RPMI7951 (cell line): ENCODE measurements around the gene COMP. TPM values are rescaled to one million over a fixed set of nuclear protein-coding genes. Genes with fewer than 3 reads are reported as not detected.

Experiments used
- DNase-seq: peaks from one replicate; pipeline ENCODE4 v3.0.0-alpha.2; 2012; ENCODE audit warnings: low read depth
- total RNA-seq: library from RNA; depleted of rRNA; stranded (reverse); fragments of >200 nt; shearing (Covaris generic); gene quantifications from 2 replicates; pipeline ENCODE4 v1.2.3, GENCODE V29; 2014

COMP gene
- total RNA-seq, 1 experiment from 2014 or later = 1.1 TPM

DNA sequence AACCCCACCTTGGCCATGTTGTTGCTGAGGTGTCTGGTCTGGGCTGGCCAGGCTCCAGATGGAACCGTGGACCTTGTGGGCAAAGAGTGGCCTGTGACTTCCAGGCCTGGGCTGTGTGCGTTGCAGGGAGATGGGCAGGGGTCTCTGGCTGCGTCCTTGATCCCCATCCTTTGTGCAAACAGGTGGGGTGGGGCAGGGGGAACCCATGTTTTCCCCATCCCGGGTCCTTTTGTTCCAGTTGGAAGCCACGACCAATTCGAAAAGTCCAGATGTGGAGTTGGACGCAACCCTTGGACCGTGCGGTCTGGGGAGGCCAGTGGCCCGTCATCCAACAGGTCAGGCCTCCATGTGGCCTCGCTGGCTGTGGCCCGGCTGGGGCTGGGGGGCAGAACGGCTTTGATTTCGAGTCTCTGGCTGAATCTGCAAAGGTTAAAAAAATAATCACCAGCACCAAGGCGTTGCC, 13.1 kb upstream of the COMP start:
- DNase-seq = no peak

DNA sequence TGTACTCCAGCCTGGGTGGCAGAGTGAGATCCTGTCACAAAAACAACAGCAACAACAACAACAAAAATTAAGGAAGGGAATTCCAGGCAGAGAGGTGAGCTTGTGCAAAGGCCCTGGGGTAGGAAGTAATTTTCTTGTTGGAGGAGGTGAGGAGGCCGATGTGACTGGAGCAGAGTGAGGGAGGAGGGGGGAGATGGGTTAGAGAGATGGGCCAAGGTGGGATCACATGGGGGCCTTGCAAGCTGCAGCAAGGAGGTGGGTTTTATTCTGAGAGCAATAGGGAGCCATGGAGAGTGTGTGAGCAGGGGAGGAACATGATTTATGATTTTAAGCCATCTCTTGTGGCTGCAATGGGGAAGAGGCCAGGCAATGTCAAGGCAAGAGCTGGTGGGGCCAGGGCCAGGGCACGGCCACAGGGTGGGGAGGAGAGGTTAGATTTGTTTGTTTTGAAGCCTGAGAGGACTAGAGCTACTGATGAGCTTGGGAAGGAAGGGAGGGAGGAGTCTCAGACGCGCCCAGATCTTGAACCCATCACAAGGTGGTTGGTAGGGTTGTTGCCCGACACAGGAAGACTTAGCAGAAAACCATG, 12.5 kb upstream of the COMP start:
- DNase-seq = no peak

DNA sequence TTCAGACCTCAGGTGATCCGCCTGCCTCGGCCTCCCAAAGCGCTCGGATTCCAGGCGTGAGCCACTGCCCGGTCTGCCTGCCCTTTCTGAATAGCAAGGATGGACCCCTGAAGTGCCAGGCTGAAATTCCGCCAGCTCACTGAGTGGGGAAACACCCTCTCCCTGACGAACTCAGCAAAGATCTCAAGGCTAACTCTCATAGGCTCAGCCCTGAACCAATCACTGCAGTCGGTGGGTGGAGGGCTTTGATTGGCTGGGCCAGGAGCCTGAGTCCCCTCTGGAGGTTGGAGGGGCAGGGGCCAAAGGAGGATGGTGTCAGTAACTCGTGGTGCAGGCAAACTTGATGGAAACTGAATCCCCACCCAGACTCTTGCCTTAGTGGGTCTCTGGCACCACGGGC, 11.2 kb upstream of the COMP start:
- no peak for DNase-seq

DNA sequence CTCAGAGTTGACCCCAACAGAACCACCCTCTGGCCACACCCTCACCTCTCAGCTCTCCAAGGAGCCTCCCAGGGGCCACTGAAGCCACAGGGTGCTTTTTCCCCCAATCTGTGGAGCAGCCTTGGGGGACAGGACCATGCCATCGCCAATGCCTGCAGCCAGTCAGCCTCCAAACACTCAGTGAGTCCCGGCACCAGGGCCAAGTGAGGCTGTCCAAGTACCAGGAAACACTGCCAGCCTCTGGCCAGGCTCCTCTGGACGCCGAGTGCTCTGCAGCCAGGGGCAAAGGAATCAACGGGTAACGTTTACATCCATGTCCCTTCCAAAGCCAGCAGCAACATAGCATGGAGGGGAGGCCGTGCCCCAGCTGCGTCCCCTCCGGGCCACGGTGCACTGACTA, 9.5 kb upstream of the COMP start:
- DNase-seq = no peak

DNA sequence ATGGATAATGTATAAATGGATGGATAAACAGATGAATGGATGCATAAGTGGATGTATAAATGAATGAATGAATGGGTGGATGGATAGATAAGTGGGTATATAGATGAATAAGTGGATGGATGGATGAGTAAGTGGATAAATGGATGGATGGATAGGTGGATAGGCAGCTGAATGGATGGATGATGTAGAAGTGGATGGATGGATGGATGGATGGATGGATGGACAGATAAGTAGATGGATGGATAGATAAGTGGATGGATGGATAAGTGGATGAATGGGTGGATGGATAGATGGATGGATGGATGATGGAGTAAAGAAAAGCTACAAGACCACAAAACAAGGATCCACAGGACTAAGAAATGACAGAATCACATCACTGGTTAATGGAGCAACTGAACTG, 9.0 kb upstream of the COMP start:
- DNase-seq = no peak

DNA sequence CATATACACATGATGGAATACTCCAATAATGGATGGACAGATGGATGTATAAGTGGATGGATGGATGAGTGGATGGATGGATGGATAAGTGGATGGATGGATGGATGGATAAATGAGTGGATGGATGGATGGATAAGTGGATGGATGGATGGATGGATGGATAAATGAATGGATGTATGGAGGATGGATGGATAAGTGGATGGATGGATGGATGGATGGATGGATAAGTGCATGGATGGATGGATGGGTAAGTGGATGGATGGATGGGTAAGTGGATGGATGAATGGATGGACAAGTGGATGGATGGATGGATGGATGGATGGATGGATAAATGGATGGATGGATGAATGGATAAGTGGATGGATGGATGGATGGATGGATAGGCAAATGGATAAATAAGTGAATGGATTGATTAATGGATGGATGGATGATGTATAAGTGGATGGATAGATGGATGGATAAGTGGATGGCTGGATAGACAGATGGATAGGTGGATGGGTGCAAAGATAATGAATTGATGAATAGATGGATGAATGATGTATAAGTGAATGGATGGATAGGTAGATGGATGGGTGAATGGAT, 8.4 kb upstream of the COMP start:
- DNase-seq = no peak

DNA sequence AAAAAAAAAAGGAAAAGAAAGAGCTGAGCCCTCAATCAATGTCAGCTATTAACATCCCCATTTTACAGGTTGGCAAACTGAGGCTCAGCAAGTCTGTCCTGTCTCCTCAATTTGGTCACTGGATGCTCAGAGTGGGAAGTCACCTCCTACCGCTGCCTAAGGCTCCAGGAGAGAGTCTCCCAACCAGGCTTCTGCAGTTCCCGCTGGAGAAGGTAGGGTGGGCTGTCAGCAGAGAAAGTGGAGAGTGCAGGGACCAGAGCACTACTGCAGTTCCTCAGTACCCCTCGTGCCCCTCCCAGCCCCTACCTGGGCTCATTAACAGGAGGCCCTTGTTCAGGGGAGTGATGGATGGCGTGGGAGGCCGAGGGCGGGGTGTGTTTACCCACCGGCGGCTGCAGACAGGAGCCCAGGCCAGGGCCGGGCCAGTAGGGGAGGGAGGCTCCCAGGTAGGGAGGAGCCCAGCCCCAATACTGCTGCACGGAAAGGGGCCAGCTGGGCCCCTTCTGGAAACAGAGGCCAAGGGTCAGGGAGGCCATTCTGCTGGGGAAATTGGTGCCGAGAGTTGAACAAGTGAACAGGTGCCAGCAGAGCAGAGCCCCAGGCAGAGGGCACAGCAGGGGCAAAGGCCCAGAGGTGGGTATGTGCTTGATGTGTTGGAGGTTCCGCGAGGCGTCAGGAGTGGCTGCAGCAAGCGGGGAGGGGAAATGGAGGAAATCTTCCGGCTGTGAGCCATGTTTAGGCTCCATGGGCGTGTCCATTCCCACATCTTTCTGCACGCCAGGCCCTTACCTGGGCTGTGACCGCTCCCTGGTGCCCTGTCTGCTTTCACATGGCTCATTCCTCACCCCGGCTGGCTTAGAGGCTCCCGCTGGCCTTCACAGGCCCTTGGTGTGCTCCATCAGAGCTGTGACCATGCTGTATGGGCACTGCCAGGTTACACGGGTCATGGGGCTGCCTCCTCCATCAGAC, 7.6 kb upstream of the COMP start:
- DNase-seq = no peak

DNA sequence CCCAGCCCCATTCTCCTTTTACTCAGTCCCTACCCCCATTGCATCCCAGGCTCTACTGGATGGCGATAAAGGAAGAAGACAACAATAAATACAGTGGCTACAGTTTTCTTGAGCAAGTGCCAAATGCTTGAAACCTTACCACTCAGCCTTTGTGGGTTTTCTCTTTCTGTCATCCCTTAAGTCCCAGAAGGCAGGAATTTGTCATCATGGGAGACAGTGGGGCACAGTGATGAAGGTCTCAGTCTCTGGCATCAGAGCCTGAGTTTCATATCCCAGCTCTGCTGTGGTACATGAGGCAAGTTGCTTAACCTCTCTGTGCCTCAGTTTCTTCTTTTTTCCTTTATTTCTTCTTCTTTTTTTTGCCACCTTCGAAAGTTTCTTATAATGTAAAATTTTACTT, 5.1 kb upstream of the COMP start:
- peak; percentile 53 for DNase-seq

DNA sequence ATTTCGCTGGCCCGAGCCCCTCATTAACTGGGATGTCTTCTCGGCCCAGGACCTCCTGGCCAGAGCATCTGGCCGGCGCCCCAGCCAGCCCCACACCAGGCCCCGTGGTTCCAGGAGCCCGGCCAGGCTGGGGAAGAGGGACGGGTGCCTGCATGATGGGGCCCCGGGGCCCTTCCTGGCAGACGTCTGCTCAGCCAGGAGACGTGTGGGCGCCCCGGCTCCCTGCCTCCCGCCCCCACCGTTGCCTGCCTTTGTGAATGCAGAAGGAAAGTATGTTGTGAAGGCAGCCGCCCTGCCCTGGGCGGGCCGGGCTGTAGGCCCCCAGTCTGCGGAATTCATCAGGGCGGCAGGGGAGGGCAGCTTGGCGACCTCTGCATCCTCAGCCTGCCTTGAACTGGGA, 4.4 kb upstream of the COMP start:
- DNase-seq = peak; percentile 70

DNA sequence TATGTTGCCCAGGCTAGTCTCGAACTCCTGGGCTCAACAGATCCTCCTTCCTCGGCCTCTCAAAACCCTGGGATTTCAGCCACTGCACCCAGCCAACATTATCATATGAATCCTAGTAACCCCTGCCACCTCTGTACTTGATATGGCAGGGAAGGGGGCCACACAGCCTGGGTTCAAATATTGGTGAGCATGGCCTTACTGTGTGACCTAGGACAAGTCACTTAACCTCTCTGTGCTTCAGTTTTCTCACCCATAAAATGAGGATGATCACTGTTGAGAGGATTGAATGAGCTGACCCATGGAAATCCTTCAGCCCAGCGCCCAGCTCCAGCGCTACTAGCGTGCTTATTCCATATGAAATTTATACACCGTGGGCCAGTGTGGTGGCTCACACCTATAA, 3.6 kb upstream of the COMP start:
- DNase-seq = no peak

DNA sequence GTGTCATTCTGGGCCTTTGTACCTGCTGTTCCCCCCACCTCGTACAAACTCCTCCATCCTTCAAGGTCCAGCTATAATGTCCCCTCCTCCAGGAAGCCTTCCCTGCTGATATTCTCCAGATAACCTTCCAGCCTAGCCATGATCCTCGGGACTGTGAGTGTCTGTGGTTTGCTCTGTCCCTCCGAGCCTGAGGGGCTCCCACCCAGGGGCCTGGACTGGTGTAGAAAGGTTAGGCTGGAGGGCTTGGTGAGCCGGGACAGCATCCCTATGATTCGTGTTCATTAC, 2.9 kb upstream of the COMP start:
- DNase-seq = no peak

DNA sequence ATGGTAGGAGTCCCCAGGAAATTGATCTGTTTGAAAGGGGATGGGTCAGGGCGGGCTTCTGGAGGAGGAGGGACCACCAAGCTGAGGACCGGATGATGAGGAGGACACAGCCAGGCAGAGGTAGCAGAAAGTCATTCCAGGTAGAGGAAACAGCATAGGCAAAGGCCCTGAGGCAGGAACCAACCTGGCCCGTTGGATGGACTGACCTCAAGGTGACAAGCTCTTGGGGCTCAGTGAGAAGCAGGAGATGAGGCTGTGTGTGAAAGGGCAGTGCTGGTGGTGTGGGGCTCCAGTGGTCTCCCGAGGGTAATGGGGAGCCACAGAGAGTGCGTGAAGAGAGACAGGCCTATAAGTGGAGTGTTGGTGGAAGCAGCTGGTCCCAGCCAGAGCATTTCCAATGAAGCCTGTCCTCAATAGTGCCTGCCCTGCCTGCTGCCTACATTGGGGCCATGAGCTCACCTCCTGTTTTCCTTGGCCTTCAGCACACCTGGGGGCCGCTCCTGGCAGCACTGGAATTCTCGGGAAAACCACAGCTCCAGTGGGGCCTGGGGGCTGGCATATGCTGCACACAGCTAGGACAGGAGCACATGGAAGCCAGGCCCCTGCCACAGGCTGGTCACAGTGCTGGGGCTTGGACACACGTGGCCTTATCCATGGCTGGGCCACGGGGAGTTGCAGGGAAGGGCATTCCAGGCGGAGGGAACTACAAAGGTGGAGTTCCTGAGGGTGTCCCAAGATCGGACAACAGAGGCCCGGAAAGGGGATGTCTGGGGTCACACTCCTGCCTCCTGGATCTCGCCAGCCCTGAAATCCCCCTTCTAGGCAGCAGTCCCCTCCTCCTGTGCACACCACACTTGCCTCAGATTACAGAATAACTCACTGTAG, 2.3 kb upstream of the COMP start:
- DNase-seq = no peak

DNA sequence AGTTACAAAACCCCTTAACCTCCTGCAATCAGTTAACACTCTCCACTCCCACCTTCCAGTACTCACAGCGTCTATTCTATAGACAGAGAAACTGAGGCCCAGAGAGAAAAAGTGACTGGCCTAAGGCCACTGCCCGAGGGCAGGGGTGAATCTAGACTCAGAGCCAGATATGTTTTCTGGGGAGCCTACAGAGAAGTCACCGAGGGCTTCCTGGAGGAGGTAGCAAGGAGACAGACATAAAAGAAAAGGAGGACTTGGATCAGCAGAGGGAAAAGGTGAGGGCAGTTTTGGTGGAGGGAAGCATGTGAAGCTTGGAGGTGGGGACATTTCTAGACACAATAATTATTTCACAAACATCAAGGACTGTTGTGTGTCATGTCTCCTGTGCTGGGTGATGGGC, 1.6 kb upstream of the COMP start:
- no peak for DNase-seq

DNA sequence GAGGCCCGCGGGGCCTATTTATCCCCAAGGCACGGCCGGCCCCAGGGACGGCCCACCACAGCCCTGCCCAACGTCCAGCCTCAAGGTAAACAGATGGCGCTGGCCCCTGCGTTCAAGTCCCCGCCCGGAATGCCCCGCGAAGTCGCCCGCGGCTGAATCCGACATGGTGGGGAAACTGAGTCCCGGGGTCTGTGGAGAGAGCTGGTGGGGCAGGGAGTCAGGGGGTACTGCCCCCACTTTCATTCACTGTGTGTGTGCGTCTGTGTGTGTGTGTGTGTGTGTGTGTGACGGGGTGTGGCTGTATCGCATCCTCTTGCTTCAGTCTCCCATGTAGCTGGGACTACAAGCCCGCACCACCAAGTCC, 192 bp upstream of the COMP start:
- no peak for DNase-seq

DNA sequence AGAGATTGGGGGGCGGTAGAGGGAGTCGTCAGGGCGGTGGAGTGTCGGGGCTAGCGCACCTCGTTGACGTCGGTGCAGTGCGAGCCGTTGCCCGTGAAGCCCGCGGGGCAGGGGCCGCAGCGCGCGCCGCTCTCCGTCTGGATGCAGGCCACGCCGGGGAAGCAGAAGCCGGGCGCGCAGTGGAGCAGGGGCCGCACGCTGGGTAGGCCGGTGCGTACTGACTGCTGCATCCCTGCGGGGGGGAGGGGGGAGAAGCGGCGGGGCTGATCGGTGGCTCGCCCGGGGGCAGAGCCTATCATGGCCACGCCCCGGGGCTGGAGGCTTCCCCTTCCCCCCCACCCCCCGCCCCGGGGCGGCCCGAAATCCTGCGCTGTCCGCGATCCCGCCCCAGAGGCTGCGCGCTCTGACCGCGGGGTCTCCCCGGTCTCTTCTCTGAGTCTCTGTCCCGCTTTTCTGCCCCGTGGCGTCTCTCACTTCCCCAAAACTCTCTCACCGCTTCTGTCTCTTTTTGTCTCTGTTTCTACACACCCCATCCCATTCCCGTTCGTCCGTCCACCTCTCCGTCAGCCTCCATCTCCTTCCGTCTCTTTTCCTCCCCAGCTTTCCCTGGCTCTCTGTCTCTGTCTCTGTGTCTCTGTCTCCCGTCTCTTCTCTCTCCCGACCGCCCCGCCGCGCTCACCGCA, 1.1 kb downstream of the COMP start:
- DNase-seq = no peak

DNA sequence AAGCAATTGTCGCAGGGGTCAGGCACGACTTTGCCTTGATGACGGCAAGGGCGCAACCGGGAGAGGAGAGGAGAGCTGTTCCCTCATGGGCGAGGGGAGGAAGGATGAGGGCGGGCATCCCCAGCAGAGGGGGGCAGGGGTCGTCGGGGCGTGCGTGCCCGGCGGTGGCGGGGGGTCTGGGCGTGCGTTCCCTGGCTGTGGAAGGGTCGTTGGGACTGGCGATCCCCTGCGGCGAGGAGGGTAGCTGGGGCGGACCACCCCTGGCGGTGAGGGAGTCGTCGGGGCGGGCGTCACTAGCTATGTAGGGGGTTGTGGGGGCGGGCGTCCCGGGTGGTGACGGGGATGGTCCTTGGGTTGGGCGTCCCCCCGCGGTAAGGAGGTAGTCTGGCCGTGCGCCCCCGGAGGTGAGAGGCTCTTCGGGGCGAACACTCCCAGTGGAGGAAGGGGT, 1.7 kb downstream of the COMP start:
- DNase-seq = no peak

DNA sequence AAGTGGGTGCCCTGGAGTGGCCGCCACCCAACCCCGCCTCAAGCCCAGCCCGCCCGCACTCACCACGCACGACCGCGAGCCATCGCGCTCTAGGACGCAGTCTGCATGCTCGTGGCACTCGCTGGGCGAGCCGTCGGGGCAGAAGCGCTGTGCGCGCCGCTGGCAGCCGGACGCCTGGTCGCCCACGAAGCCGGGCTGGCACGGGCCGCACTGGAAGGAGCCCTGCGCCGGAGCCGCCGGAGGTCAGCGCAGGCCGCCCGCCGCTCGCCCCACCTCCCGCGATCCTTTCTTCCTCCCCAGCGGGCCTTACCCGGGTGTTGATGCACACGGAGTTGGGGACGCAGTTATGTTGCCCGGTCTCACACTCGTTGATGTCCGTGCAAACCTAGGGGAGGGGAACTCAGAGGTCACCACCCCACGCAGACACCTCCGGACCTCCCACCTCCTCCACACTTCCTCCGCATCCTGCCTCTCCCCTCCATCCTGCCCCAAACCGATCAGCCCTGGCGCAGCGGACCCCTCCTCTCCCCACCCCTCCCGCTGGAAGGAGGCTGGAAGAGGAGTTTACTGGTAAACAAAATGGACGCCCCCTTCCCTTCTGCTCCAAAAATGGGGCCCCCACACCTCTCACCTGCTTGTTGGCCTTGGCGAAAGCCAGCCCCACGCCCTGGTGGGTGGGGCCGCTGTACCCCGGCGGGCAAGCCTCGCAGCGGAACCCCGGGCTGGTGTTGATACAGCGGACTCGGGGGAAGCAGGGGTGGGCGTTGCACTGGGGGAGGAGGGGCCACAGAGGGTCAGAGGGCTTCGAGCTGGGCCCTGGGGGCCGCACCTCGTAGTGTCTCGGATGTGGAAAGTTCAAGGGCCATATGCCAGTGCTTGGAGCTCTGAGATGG, 2.3 kb downstream of the COMP start:
- DNase-seq = no peak

DNA sequence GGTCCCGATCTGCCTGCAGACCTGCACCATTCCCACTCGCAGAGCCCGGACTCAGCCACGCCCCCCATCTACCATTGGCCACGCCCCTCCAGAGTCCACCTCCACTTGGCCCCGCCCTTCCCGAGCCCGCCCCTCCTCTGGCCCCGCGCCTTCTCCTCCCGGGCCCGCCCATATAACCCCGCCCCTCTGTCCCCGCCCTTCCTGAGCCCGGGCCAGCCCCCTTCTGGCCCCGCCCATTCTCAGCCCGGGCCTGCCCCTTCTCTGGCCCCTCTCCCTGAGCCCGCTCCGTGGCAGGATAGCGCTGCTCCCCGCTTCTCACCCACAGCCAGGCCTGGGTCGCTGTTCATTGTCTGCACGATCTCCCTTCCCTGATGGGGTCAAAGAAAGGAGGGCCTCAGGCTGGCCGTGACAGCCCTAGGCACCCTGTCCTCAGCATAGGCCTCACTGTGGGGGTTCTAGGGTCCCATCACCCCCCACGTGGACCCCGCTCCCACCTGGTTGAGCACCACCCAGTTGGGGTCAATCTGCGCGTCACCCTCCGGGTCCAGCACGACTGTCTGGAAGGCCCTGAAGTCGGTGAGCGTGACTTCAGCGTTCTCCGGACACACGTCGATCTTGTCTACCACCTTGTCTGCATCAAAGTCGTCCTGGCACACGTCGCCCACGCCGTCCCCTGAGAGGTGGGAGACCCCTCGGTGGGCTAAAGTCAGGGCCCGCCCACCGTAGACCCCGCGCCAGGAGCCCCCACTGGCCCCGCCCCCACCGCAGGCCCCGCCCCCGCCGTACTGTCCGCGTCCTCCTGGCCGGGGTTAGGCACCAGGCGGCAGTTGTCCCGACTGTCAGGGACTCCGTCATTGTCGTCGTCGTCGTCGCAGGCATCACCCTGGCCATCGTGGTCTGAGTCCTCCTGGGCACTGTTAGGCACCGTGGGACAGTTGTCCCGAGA, 5.7 kb downstream of the COMP start:
- peak; percentile 65 for DNase-seq

DNA sequence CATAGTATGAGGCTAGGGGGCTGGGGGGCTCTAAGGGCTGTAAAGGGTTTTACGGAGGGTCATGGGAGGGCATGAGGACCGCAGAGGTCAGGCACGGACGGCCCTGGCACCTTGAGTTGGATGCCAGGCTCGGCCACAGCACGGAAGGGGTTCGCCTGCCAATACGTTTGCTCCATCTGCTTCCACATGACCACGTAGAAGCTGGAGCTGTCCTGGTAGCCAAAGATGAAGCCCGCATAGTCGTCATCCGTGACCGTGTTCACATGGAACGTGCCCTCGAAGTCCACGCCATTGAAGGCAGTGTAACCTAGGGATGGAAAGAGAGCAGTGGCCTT, 6.4 kb downstream of the COMP start:
- no peak for DNase-seq
